Measurements from ENCODE around the gene SFXN3.
"Not testable (repeated sequence)": the region's sequence is repeated elsewhere in the genome, so short reads cannot be mapped to it uniquely, and the experiment has no call there.

Gene SFXN3

GRCh38 chr10:101027106-101027720, 3.8 kb upstream of the SFXN3 start:
- H3K36me3 ChIP-seq (ENCODE audit: insufficient read depth, low read length): no peaks in the 10 kb centered on the region
- H3K9ac ChIP-seq (ENCODE audit: insufficient read length): no peak overlapping the region
- no peak overlapping the region for H3K27ac ChIP-seq
- no peaks in the 10 kb centered on the region for H3K9me3 ChIP-seq (ENCODE audit: low read depth, low read length)
- no peak overlapping the region for H3K4me3 ChIP-seq
- TF ChIP-seq FOXP2 (optimal IDR thresholded peaks at IDR 0.05; ENCODE audit: control extremely low read depth, extremely low read length, insufficient read depth) (no peak), EZH2 (IDR thresholded peaks at IDR 0.05) (no peak), POLR2AphosphoS5 (IDR thresholded peaks at IDR 0.05; ENCODE audit: borderline replicate concordance, low read depth, low read length) (no peak)
- no peak for DNase-seq (ENCODE audit: low read depth, low spot score)

GRCh38 chr10:101028446-101029337, 2.3 kb upstream of the SFXN3 start:
- Histone ChIP-seq H3K27ac (no peak overlapping the region), H3K9ac (ENCODE audit: insufficient read length) (no peak overlapping the region), H3K4me3 (no peak overlapping the region), H3K36me3 (ENCODE audit: insufficient read depth, low read length) (no peaks in the 10 kb centered on the region), H3K9me3 (ENCODE audit: low read depth, low read length) (no peaks in the 10 kb centered on the region)
- TF ChIP-seq POLR2AphosphoS5 (IDR thresholded peaks at IDR 0.05; ENCODE audit: borderline replicate concordance, low read depth, low read length): no peak
- TF ChIP-seq FOXP2 (optimal IDR thresholded peaks at IDR 0.05; ENCODE audit: control extremely low read depth, extremely low read length, insufficient read depth): no peak
- TF ChIP-seq EZH2 (IDR thresholded peaks at IDR 0.05): no peak
- no peak for DNase-seq (ENCODE audit: low read depth, low spot score)

GRCh38 chr10:101029520-101030295, 1.3 kb upstream of the SFXN3 start:
- no peak for DNase-seq (ENCODE audit: low read depth, low spot score)
- Histone ChIP-seq H3K4me3 (no peak overlapping the region), H3K9me3 (ENCODE audit: low read depth, low read length) (no peaks in the 10 kb centered on the region), H3K36me3 (ENCODE audit: insufficient read depth, low read length) (no peaks in the 10 kb centered on the region), H3K9ac (ENCODE audit: insufficient read length) (no peak overlapping the region), H3K27ac (no peak overlapping the region)
- no peak for TF ChIP-seq EZH2 (IDR thresholded peaks at IDR 0.05)
- TF ChIP-seq FOXP2 (optimal IDR thresholded peaks at IDR 0.05; ENCODE audit: control extremely low read depth, extremely low read length, insufficient read depth): no peak
- TF ChIP-seq POLR2AphosphoS5 (IDR thresholded peaks at IDR 0.05; ENCODE audit: borderline replicate concordance, low read depth, low read length): no peak

GRCh38 chr10:101030496-101031127, 422 bp upstream of the SFXN3 start:
- no peaks in the 10 kb centered on the region for H3K9me3 ChIP-seq (ENCODE audit: low read depth, low read length)
- H3K4me3 ChIP-seq: peak overlapping the region; percentile 75
- no peaks in the 10 kb centered on the region for H3K36me3 ChIP-seq (ENCODE audit: insufficient read depth, low read length)
- TF ChIP-seq EZH2 (IDR thresholded peaks at IDR 0.05) (no peak), FOXP2 (optimal IDR thresholded peaks at IDR 0.05; ENCODE audit: control extremely low read depth, extremely low read length, insufficient read depth) (no peak), POLR2AphosphoS5 (IDR thresholded peaks at IDR 0.05; ENCODE audit: borderline replicate concordance, low read depth, low read length) (no peak)
- H3K9ac ChIP-seq (ENCODE audit: insufficient read length): no peak overlapping the region
- DNase-seq (ENCODE audit: low read depth, low spot score): no peak
- H3K27ac ChIP-seq: no peak overlapping the region

GRCh38 chr10:101031796-101032636, 982 bp downstream of the SFXN3 start:
- H3K4me3 ChIP-seq: peak overlapping the region; percentile 75
- no peaks in the 10 kb centered on the region for H3K9me3 ChIP-seq (ENCODE audit: low read depth, low read length)
- H3K36me3 ChIP-seq (ENCODE audit: insufficient read depth, low read length): no peaks in the 10 kb centered on the region
- no peak overlapping the region for H3K9ac ChIP-seq (ENCODE audit: insufficient read length)
- no peak overlapping the region for H3K27ac ChIP-seq
- no peak for DNase-seq (ENCODE audit: low read depth, low spot score)
- TF ChIP-seq EZH2 (IDR thresholded peaks at IDR 0.05) (no peak), FOXP2 (optimal IDR thresholded peaks at IDR 0.05; ENCODE audit: control extremely low read depth, extremely low read length, insufficient read depth) (no peak), POLR2AphosphoS5 (IDR thresholded peaks at IDR 0.05; ENCODE audit: borderline replicate concordance, low read depth, low read length) (no peak)

GRCh38 chr10:101032637-101033224, 1.7 kb downstream of the SFXN3 start:
- no peak overlapping the region for H3K9ac ChIP-seq (ENCODE audit: insufficient read length)
- DNase-seq (ENCODE audit: low read depth, low spot score): no peak
- peak overlapping the region; percentile 75 for H3K4me3 ChIP-seq
- no peak overlapping the region for H3K27ac ChIP-seq
- H3K9me3 ChIP-seq (ENCODE audit: low read depth, low read length): no peaks in the 10 kb centered on the region
- no peaks in the 10 kb centered on the region for H3K36me3 ChIP-seq (ENCODE audit: insufficient read depth, low read length)
- no peak for TF ChIP-seq POLR2AphosphoS5 (IDR thresholded peaks at IDR 0.05; ENCODE audit: borderline replicate concordance, low read depth, low read length)
- TF ChIP-seq FOXP2 (optimal IDR thresholded peaks at IDR 0.05; ENCODE audit: control extremely low read depth, extremely low read length, insufficient read depth): no peak
- no peak for TF ChIP-seq EZH2 (IDR thresholded peaks at IDR 0.05)

- Histone ChIP-seq H3K9ac (ENCODE audit: insufficient read length) (no peak overlapping the region), H3K4me3 (no peak overlapping the region), H3K36me3 (ENCODE audit: insufficient read depth, low read length) (no peaks in the 10 kb centered on the region), H3K27ac (no peak overlapping the region), H3K9me3 (ENCODE audit: low read depth, low read length) (no peaks in the 10 kb centered on the region)
- no peak for DNase-seq (ENCODE audit: low read depth, low spot score)
- no peak for TF ChIP-seq POLR2AphosphoS5 (IDR thresholded peaks at IDR 0.05; ENCODE audit: borderline replicate concordance, low read depth, low read length)
- no peak for TF ChIP-seq FOXP2 (optimal IDR thresholded peaks at IDR 0.05; ENCODE audit: control extremely low read depth, extremely low read length, insufficient read depth)
- no peak for TF ChIP-seq EZH2 (IDR thresholded peaks at IDR 0.05)
Observed at GRCh38 chr10:101033276-101033675, 2.2 kb downstream of the SFXN3 start.

- not testable (repeated sequence) for H3K27ac ChIP-seq; DNase-seq (ENCODE audit: low read depth, low spot score); H3K4me3 ChIP-seq; H3K36me3 ChIP-seq (ENCODE audit: insufficient read depth, low read length); H3K9me3 ChIP-seq (ENCODE audit: low read depth, low read length); H3K9ac ChIP-seq (ENCODE audit: insufficient read length)
Observed at GRCh38 chr10:101034404-101034803, 3.4 kb downstream of the SFXN3 start.
